HG03159 (cell line): ENCODE measurements around the gene IL21R.

ENCODE experiments used
- ATAC-seq: cut with Tn5 transposase; IDR thresholded peaks from one replicate; pipeline ENCODE4 v1.9.1; 2021; ENCODE audit warnings: mild to moderate bottlenecking, moderate library complexity; ENCODE audit not compliant: unreplicated experiment

Gene IL21R

GRCh38 chr16:27462200-27462845 lies 60.3 kb downstream of the IL21R start:
- ATAC-seq: no peak

GRCh38 chr16:27462846-27463682 lies 61.1 kb downstream of the IL21R start:
- ATAC-seq: no peak

DNA sequence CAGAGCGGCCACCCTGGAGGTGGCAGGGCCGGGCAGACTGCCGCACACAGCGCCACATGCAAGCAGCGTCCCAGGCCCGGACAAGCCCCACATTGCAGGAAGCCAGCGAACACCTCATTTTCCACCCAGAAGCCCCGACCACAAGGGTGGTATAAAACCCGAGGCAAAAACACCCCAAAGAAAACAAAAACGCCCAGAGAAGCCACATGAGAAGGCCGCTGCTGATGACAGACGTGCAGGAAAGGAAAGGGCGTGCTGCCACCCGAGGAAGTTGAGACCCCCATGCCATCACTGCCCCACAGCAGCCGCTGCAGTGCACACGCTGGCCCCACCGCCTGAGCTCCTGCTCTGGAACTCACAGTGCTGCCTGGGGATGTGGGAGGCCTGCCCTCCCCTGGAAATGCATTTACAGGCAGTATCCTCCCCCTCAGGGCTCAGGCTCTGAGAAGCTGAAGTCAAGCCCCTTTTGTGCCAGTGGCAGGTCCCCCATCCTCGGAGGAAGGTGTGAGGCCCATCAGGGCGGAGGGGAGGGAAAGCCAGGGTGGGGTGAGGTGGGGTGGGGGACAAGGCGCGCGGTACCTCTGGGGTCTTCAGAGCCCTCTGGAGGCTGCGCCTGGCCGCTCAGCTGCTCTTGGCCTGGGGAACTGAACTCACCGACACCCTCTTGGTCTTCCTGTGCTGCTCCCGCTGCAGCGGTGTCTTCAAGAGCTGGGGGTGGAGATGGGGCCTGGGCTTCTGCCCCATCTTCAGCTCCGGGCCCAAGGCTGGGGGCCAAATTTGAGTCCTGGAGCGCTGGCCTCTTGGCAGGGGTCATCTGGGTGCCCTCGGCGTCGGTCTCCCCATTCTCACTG lies 62.0 kb downstream of the IL21R start:
- ATAC-seq: no peak

- ATAC-seq: no peak
These were observed 62.9 kb downstream of the IL21R start for GRCh38 chr16:27464626-27465482.

- no peak for ATAC-seq
These were observed 63.5 kb downstream of the IL21R start for GRCh38 chr16:27465483-27465879.

- no peak for ATAC-seq
These were observed 67.1 kb downstream of the IL21R start for GRCh38 chr16:27468941-27469531.

- no peak for ATAC-seq
These were observed 68.8 kb downstream of the IL21R start for GRCh38 chr16:27470567-27471431.

GRCh38 chr16:27471661-27472060 lies 69.7 kb downstream of the IL21R start:
- no peak for ATAC-seq

DNA sequence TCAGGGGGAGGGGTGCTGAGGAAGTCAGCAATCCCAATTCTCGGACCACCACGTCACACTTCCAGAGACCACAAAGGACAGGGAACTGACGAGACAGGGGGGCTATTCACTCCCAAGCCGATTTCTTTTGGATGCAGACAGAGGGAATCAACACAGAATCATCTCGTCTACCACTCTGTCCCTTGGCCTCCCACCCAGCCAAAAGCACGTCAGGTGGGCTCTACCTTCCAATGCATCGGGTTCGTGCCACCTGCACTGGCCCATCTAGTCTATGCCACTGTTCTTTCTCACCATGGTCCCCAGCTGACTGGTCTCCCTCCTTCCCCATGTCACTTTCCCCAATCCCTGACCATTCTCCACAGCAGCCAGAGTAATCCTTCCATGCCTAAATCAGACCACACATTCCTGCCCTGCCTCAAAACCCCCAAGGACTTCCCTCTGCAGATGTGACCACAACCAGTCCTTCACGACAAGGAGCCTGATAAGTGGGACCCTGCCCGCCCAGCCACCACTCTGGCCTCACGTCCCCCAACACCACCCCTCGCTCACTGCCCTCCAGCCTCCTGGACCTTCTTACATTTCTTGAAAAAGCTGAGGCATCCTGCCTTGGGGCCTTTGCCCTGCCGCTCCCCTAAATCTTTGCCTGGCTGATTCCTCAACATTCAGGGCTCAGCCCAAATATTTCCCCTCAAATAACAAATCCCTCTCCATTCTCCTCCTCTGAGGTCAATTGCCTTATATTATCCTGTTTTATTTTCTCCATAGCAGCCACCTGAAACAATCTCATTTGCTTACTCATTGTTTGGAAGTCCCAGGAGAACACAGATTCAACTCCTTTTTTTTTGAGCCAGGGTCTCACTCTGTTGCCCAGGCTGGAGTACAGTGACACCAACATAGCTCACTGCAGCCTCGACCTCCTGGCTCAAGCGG lies 70.4 kb downstream of the IL21R start:
- no peak for ATAC-seq

- ATAC-seq: no peak
These were observed 71.3 kb downstream of the IL21R start for GRCh38 chr16:27473101-27473900.

DNA sequence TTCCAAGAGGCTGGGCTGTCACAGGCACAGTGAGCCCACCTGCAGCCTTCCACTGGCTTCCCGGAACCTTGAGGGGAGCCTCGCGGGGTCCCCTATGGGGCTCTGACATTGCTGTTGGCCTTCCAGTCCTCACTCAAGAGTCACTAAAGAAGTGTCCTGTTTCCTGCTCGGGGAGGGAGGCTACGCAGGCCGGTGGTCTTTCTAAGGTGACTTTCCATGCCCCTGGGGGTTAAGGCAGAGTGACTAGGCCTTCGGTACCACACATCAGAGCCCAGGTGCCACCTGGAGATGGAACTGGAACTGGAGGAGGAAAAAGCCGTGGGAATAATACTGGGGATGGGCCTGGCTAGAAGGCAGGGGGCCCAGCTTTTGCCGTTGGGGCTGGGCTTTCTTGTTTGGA lies 72.1 kb downstream of the IL21R start:
- no peak for ATAC-seq

DNA sequence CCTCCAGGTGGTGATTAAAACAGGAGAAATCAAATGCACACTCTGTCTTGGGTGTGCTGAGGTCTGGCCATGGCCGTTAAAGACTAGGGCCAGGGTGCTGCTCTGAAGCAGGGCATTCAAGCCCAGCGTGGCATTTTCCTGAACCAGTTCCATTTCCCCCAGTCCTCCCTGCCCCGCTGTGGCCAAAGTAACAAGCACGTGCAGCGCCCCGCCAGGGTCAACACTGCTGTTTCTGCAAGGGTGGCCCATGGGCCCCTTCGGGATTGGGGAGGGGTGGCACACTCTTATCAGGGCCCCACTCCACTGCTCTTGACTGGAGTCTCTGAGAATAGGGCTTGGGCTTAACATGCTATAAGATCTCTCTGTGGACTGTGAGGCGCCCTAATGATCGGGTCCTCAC lies 72.9 kb downstream of the IL21R start:
- no peak for ATAC-seq

DNA sequence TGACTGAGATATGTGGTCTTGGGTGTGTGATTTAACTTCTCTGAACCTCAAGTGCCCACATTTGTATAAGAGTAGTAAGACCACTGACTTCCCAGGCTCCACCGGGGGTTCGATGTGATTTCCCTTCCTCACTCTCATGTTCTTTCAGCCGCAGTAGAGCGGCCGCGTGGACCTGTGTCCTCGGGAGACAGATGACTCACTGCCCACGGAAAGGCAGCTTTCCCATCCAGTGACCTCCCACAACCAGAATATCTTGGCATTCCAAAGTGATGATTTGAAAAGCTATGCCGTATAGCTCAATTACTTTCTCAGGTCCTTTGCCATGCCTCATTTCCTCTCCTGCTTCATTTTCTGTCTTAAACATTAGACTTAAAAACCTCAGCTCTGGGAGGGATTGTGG lies 73.6 kb downstream of the IL21R start:
- ATAC-seq: no peak

DNA sequence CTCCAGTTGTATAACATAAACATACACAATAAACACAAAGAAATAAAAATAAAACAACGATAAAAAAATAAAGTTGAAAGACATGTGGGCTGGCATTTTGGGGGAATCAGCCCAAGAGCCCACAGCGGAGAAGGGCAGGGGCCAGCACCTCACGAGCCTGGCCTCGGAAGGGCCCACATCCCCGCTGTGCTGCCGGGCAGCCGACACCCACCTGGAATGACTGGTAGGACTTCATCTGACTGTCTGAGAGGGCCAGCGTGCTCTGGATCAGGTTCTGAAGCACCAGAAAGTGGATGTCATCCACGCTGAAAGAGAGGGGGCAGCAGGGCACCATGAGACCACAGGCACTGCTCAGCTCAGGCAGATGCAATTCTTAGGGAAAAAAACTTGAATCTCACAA lies 74.3 kb downstream of the IL21R start:
- ATAC-seq: no peak

DNA sequence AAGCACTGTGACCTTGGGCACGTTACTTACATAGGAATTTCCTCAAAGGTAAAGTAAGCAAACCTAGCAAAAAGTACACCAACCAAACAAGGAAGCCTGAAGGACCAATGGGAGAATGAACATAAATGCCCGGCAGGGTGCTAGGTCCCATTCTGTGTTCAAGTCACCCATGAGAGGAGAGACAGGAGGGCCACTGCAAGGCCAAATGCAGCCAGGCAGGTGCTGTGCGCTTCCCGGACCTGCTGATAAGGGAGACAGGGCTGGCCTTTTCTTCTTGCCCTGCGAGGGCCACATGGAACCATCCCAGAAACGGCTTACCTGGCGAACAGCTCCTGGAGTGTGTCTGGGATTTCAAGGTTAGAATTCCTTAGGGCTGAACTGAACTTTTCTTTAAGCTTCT lies 78.8 kb downstream of the IL21R start:
- ATAC-seq: no peak

DNA sequence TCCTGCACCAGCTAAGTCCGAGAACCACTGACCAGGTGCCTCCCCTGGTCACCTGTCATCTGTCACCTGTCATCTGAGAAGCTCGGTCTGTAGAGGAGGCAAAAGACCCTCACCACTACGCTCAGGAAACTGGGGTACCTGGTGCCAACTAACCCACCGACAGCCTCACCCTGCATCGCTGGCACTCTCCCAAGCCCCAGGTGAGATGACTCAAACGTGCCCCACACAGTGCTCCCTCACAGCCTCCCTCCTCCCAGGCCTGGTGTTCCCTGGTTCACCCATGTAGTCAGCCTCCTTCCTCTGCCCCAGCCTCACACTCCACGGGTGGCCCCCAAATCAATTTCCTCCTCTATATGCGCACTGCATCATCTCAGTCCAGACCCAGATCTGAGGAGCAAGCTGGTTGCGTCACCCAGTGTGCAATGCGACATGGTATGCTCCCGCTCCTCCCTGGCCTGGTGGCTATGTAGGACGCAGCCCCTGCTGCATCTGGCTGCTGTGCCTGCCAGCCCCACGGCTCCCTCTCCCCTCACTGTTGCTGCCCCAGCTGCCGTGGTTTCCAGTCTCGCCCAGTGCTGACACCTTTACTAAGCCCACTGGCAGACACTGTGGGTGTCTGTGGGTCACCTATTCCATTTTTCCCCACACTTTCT lies 79.4 kb downstream of the IL21R start:
- no peak for ATAC-seq
